NCI-H446 (cell line): ENCODE measurements around the gene AKT1S1.

ENCODE experiments used
- DNase-seq, 2 experiments: peaks; one replicate each; lab custom pipeline; 2025; lab: John Stamatoyannopoulos, UW

Gene AKT1S1

DNA sequence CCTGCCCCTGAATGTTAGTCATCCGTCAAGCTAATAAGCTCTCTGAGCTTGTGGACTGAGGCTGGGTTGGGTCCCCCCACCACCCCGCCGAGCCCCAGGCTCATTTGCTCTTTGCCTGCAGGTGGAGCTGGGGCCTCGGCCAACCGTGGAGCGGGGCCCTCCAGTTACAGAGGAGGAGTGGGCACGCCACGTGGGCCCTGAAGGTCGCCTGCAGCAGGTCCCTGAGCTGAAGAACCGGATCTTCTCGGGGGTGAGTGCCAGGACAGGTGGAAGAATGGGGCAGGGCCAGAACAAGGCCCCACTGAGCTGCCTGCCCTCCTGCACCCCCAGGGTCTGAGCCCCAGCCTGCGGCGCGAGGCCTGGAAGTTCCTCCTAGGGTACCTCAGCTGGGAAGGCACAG lies 5.5 kb upstream of the AKT1S1 start:
- no peak for DNase-seq

DNA sequence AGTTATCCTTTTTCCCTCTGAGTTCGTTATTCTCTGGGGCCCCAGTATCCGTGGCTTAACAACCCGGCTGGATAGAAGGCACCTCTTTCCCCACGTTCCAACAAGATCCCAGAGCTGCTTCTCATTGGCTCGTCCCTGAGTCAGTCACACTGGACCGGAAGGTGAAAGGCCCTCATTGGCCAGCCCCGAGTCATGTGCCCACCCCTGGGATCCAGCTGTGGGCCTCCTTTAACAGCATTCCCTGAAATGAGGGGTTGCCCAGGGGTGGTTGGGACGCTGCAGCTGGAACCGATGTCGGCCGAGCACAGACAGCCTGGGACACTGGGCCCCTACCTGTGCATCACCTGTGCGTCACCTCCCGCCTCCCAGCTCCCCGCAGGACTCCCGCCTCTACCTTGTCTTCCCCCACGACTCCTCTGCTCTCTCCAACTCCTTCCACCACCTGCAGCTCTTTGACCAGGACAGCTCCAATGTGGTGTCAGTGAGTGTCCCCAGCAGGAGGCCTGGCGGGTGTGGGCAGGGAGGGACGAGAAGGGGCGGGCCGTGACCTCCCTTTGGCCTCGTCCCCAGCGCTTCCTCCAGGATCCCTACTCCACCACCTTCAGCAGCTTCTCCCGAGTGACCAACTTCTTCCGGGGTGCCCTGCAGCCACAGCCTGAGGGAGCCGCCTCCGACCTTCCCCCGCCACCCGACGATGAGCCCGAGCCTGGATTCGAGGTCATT lies 4.7 kb upstream of the AKT1S1 start:
- DNase-seq, result no peak

DNA sequence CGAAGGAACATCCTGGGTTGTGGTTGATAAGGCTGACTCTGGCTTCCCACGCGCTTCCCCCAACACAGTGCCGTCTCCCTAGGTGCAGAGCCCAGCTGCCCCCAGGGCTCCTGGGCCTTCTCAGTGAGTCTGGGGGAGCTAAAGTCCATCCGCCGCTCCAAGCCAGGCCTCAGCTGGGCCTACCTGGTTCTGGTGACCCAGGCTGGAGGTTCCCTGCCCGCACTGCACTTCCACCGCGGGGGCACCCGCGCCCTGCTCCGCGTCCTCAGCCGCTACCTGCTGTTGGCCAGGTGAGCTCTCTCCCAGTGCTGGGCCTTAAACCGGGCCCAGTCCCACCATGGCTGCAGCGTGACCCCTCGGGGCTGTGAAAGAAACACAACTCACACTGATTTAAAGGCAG lies 4.0 kb upstream of the AKT1S1 start:
- no peak for DNase-seq

GRCh38 chr19:49880162-49880869 lies 3.2 kb upstream of the AKT1S1 start:
- no peak for DNase-seq

DNA sequence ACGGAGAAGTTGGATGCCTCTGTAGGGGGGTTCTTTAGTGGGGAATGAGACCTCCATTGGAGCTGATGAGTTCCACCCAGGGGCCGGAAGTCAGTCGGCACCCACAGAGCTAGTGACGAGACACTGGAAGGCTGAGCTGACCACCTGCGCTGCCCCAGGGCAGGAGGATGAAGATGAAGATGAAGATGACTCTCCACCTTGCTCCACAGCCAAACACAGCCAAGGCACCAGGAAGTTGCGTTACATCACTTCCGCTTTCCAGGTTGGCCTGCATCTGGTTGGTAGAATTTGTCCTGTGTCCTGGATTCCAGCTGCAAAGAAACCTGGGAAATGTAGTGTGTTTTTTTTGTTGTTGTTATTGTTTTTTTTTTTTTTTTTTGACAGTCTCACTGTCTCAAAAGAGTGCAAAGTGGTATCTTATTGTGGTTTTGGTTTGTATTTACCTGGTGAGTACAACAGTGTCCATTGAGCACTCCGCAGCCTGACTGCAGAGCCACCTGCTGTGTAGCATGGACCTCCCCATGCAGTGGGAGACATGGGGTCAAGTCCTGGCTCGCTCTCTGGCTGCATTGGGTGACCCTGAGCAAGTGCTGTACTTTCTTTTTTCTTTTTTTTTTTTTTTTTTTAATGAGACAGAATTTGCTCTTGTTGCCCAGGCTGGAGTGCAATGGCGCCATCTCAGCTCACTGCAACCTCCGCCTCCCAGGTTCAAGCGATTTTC lies 2.2 kb upstream of the AKT1S1 start:
- no peak for DNase-seq

GRCh38 chr19:49878744-49879070 lies 1.6 kb upstream of the AKT1S1 start:
- no peak for DNase-seq

- peak; percentile 98 to 99 for DNase-seq
These were observed 956 bp upstream of the AKT1S1 start for GRCh38 chr19:49877879-49878743.

- peak; percentile 99 for DNase-seq
These were observed 634 bp downstream of the AKT1S1 start for GRCh38 chr19:49876422-49877019.

GRCh38 chr19:49875857-49876421 lies 1.2 kb downstream of the AKT1S1 start:
- peak; percentile 21 to 77 for DNase-seq

DNA sequence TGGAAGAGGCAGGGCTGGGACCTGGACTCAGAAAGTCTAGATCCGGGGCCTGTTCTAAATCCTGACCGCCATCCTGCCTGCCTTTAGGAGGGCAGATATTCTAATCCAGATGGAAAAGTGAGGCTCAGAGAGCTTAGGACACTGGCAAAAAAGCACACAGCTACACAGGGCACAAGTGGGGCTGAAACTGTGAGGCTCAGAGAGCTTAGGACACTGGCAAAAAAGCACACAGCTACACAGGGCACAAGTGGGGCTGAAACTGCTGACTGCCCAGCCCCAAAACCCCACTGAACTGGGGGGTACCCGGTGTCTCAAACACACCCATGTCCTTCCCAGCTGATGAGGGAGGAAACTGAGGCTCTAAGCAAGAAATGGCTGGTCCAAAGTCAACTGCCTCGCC lies 2.0 kb downstream of the AKT1S1 start:
- no peak for DNase-seq

GRCh38 chr19:49874503-49875157 lies 2.5 kb downstream of the AKT1S1 start:
- no peak for DNase-seq

GRCh38 chr19:49873834-49874233 lies 3.3 kb downstream of the AKT1S1 start:
- DNase-seq, result no peak

DNA sequence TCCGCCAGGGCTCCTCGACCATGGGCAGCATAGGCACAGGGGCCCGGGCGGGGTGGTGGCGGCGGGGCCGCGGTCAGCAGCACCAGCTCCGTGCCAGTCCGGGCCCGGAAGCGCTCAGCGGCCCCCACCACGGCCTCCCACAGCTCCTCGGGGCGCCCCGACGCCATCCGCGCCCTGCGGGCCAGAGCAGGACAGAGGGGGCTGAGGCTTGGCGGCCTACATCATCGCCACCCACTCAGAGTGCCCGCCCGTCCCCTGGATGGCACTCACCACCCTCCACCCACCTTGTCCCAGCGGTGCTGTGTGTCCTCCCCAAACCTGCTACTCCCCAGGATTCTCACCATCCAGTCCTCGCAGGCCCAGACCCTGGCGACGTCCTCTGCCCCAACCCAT lies 4.0 kb downstream of the AKT1S1 start:
- no peak for DNase-seq

- DNase-seq, result no peak
These were observed 4.7 kb downstream of the AKT1S1 start for GRCh38 chr19:49872245-49873128.

- no peak for DNase-seq
These were observed 5.7 kb downstream of the AKT1S1 start for GRCh38 chr19:49871349-49871985.

DNA sequence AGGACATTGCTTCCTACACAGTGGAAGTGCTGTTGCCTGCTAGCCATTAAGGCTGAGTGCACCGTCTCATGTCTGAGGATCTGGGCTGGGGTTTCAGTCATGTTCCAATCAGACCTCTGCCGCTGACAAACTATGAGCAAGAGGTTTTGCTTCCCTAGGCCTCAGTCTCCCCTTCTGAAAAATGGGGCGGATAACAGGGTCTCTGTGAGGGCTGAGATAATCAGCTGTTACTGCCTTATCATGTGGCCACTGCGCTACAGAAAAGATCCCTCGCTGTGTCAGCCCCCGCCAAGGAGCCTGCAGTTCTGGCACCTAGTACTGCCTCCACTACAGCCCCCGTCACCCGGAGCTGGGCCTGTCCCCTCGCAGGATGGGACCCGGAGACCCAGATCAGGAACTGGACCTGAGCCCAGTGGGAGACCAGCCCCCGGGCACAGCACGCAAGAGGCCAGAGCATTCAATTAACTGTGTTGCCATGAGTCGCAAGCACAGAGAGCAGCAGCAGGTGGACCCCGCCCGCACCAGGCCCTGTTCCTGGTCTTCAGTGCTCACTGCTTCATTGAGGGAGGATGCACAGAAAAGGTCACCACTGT lies 6.8 kb downstream of the AKT1S1 start:
- DNase-seq, result no peak

GRCh38 chr19:49869484-49870308 lies 7.5 kb downstream of the AKT1S1 start:
- DNase-seq, result peak; percentile 99 to 100

DNA sequence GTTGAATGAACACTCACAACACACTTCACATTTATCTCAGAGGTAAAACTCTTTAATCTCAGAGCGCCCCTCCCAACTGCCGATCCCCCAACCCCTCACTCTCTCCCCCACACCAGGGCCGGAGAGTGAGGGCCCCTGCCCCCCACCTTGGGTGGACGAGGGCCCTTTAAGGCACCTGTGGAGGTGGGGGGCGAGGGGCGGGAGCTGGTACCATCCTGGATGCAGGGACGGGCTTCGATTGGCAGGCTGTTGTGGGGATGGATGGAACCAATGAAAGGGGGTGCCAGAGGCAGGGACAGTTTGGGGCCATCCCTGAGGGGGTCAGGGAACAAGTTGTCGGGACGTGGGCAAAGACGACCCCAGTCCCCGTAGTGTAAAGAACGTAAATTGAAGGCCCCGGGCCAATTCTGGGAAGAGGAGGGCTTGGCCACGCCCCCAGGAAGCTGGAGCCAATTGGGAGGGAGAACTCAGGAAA lies 8.1 kb downstream of the AKT1S1 start:
- no peak for DNase-seq
